HG02943 (cell line): ENCODE results near the gene HBA1.
"Not testable (repeated sequence)": the region's sequence is repeated elsewhere in the genome, so short reads cannot be mapped to it uniquely, and the experiment has no call there.

Experiments used
- ATAC-seq: cut with Tn5 transposase; IDR thresholded peaks from one replicate; pipeline ENCODE4 v1.9.1; 2021; ENCODE audit warnings: mild to moderate bottlenecking, low read depth, moderate library complexity; ENCODE audit not compliant: unreplicated experiment

The HBA1 gene

GRCh38 chr16:176477-177382, at the start of gene HBA1:
TSS of gene HBA1 (plus strand) at chr16:176680. CDS start at chr16:176717, 37 bp downstream.
- ATAC-seq = not testable (repeated sequence)

GRCh38 chr16:129075-129474, 47.4 kb upstream of the HBA1 start:
- no peak for ATAC-seq

GRCh38 chr16:130533-131173, 45.8 kb upstream of the HBA1 start:
- no peak for ATAC-seq

- ATAC-seq = no peak
Observed at GRCh38 chr16:132120-132519, 44.4 kb upstream of the HBA1 start.

- ATAC-seq = no peak
Observed at GRCh38 chr16:133716-134115, 42.8 kb upstream of the HBA1 start.

- ATAC-seq = no peak
Observed at GRCh38 chr16:138049-138417, 38.4 kb upstream of the HBA1 start.

GRCh38 chr16:140175-140857, 36.2 kb upstream of the HBA1 start:
- no peak for ATAC-seq

- ATAC-seq = no peak
Observed at GRCh38 chr16:142405-142967, 34.0 kb upstream of the HBA1 start.

- no peak for ATAC-seq
Observed at GRCh38 chr16:143047-143446, 33.4 kb upstream of the HBA1 start.

- ATAC-seq = no peak
Observed at GRCh38 chr16:143456-143855, 33.0 kb upstream of the HBA1 start.

GRCh38 chr16:144797-145252, 31.7 kb upstream of the HBA1 start:
- ATAC-seq = no peak

- ATAC-seq = no peak
Observed at GRCh38 chr16:146646-147045, 29.8 kb upstream of the HBA1 start.

GRCh38 chr16:149024-149660, 27.3 kb upstream of the HBA1 start:
- no peak for ATAC-seq

GRCh38 chr16:152141-153128, 24.0 kb upstream of the HBA1 start, which contains the start of gene HBZ:
TSS of gene HBZ (plus strand) at chr16:152644. CDS start at chr16:152910, 266 bp downstream.
- no peak for ATAC-seq

- ATAC-seq = not testable (repeated sequence)
Observed at GRCh38 chr16:153129-153521, 23.4 kb upstream of the HBA1 start.

- not testable (repeated sequence) for ATAC-seq
Observed at GRCh38 chr16:153550-154216, 22.8 kb upstream of the HBA1 start.

GRCh38 chr16:154217-155030, 22.1 kb upstream of the HBA1 start:
- ATAC-seq = no peak

GRCh38 chr16:155031-155398, 21.5 kb upstream of the HBA1 start:
- ATAC-seq = no peak
